ENCODE measurements around the gene ZFAND2A.

ZFAND2A gene

DNA sequence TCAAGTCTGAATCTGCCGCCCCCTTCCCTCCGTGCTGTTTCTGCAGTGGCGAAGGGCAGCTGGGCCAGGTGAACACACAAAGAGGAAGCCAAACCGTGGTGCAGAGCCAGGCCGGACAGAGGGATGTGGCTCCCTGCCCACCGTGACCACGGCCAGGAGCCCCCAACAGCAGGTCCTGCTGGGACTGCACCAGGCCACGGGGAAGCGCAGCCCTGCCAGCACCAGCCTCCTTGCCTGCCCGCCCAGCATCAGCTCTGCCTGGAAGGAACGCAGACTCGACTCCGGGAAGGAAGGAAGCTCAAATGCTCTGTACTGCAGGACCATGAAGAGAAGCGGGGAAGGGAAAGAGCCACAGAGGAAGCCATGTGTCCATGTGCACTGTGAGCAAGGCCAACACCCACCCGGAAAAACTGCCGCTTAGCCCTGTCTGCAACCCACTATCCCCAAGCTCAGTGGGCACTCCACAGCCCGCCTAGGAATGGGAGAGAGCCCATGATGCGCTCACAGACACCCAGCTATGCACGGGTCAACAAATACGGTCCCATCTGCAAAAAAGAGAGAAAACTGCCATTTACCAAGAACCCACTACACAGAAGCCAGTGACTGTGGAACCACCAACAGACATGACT lies 53.1 kb downstream of the ZFAND2A start:
- no peak for DNase-seq (ENCODE audit: low spot score)

DNA sequence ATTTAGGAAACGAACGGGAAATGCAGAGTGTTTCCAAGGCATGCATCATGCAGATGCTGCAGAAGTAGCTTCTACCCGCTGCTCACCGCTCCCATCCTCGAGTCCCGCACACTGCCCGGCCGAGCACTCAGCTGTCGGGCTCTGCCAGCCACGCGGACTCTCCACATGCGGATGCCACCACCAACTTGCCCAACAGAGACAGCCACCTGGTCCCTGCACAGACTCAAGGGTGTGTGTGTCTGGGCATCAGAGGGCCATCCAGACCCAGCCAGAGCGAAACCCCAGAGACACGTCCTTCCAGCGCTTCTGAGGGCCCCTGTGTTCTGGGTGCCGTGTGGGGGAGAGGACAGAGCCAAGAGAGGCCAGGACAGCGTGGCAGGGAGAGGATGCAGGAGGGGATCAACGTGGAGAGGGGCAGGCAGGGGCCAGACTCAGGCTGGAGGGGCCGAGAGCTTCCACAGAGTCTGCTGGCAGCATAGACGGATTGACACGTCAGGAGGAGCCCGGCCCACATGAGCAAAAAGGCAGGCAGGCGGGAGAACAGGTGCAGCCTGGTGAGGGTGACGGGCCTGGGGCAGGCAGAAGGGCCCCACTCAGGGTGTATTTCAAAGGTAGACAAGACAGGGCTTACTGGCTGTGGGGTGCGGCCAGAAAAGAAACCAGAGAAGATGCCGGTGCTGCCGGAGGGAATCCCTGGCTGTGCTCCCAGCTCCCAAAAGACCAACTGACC lies 53.8 kb downstream of the ZFAND2A start:
- no peak for DNase-seq (ENCODE audit: low spot score)

DNA sequence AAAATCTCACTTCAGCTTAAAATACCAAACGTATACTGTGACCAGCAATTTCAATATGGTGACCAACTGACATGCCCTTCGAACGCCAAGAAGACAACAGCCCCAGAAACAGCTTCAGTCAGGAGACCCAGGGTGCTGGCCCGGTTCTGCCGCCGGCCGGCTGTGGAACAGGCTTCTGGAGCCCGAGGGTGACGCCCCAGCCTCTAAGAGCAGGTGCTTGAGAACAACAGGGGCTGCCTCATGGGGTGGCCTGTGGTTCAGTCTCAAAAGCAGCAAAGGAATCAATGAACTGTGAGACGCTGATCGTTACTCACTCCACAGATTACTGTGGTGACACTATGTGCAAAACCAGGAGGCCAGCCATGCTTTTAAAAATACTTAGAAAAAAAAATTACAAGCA lies 54.8 kb downstream of the ZFAND2A start:
- no peak for DNase-seq (ENCODE audit: low spot score)

- DNase-seq (ENCODE audit: low spot score): no peak
These were observed 55.3 kb downstream of the ZFAND2A start for GRCh38 chr7:1104516-1105179.

GRCh38 chr7:1103789-1104515 lies 56.0 kb downstream of the ZFAND2A start:
- DNase-seq (ENCODE audit: low spot score): no peak

DNA sequence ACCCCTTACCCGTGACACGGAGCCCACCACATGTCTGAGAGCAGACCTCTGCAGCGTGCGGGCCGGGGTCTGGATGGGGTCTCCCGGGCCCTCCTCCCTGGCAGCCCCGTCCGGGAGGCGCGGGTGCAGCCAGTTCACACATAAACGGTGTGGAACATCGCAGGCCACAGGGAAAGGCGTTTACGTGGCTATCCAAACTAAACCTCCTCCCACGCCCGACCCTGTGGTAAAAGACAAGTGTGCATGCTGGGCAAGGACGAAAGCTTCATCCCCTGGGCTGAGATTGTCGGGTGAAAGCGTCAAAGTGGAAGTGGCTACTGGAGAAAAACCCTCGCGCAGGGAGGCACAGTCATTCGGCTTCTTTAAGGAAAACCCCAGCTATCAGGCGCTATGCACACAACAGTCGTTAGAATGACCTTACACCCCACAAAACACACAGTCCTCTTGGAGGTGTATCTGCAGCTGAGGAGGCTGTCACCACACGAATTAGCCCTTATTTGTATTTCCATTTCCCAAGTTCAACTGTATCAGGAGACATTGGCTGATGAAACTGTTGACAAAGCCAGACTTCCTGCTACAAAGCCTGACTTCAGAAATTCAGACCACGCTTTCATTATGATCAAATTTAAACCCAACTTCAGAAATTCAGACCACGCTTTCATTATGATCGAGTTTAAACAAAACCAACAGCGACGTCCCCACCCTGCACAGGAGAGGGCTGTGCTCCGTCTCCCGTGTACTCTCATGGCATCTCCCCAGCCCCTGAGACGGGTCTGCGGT lies 56.8 kb downstream of the ZFAND2A start:
- no peak for DNase-seq (ENCODE audit: low spot score)

Data from COLO829 (cell line).